Measurements from ENCODE around the gene STIM2. TPM values are rescaled to one million over a fixed set of nuclear protein-coding genes. Genes with fewer than 3 reads are reported as not detected.
A peak's percentile ranks its signal among the peaks of the same experiment; 100 is the strongest.

STIM2 gene
- total and polyA plus RNA-seq, 10 of the 15 experiments (the other 5 are each of a cell fraction or from before 2014, with no cell fraction given), result 4.7 to 41.5 (median 16.9) TPM

DNA sequence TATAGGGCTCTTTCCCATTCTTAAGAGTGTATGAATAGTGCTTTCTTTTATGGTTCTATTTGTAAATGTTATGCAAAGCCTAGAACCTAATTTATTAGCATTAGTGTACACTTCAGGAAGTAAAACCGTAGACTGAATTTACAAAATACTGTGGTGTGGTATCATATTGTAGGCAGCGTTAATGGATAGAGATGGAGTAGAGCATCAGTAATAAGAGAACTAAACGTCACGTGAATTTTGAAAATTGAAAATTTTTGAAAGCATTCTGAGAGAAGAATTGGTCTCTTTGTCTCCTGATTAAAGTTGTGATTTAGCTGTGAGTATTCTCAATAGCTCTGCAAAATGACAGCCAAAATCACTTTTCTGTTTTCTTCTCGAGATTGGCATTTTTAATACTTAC, 2.9 kb downstream of the STIM2 start:
- peak overlapping the region; percentile 81 for H3K4me2 ChIP-seq (ENCODE audit: control insufficient read depth, insufficient read depth)
- H3K9ac ChIP-seq (ENCODE audit: control insufficient read depth, insufficient read depth, low read length), result no peak overlapping the region
- no peaks in the 10 kb centered on the region; the same call in 1 of the 2 replicates for H4K20me1 ChIP-seq (ENCODE audit: control insufficient read depth, insufficient read depth)
- FAIRE-seq (no peak), DNase-seq (ENCODE audit: low read depth, low spot score) (no peak), ATAC-seq (no peak)
- ChIA-PET SMC1A (ENCODE audit: uncharacterized antibody, unreplicated experiment) (interaction anchor here (0.7 to 6.9 kb wide), 12 partner anchors 9 to 538 kb away, joined by 3 to 116 read pairs (median 4); no protein-coding TSS in a partner anchor), RAD21 (ENCODE audit: unreplicated experiment) (interaction anchor here (0.7 to 6.7 kb wide), 5 partner anchors 16 to 142 kb away, joined by 3 to 81 read pairs (median 3); no protein-coding TSS in a partner anchor), CTCF (interaction anchor here (0.8 to 1.9 kb wide), 3 partner anchors 22 to 147 kb away, joined by 3 to 5 read pairs (median 3); no protein-coding TSS in a partner anchor), POLR2A (interaction anchor here (1.0 to 1.2 kb wide), 3 partner anchors 19 to 31 kb away, joined by 3 read pairs; no protein-coding TSS in a partner anchor)
- intact Hi-C loops (cut with micrococcal nuclease; ENCODE audit: unreplicated experiment) (loop anchor here (5.0 kb wide), 1 partner anchor 406 kb away; no protein-coding TSS in a partner anchor), in situ Hi-C loops (cut with MboI) (no loop called here)
- H3K27me3 ChIP-seq (replicated peaks in 1 of 2; ENCODE audit: control insufficient read depth in 2 of 2, insufficient read depth in 2 of 2, low read length in 1 of 2), result no peaks in the 10 kb centered on the region
- 97% methylated on average over 5 of the region's 5 CpGs for WGBS (ENCODE audit: insufficient coverage, insufficient replicate concordance, low lambda C conversion rate, missing lambda C conversion rate)
- TF ChIP-seq BHLHE40 (IDR thresholded peaks at IDR 0.05; ENCODE audit: borderline replicate concordance in 1 of 2, low read depth in 2 of 2, low read length in 1 of 2) (peak; percentile 21 to 69; a peak in 2 of 4 replicates), MYB (IDR thresholded peaks at IDR 0.05; ENCODE audit: borderline replicate concordance, low read depth, low read length) (no peak), ZBTB33 (IDR thresholded peaks at IDR 0.05) (no peak), SIN3A (IDR thresholded peaks at IDR 0.05; ENCODE audit: low read depth, low read length) (no peak), EGR1 (IDR thresholded peaks at IDR 0.05; ENCODE audit: borderline replicate concordance in 1 of 2, low read depth in 2 of 2, low read length in 2 of 2) (no peak), MLLT1 (IDR thresholded peaks at IDR 0.05) (peak; percentile 96), NR2C2 (IDR thresholded peaks at IDR 0.05; ENCODE audit: borderline replicate concordance, control insufficient read depth, insufficient read length, low read depth) (no peak), RAD51 (IDR thresholded peaks at IDR 0.05) (peak; percentile 43; the same call in 1 of the 2 replicates)
- H3K9me3 ChIP-seq (replicated peaks; ENCODE audit: control insufficient read depth, insufficient read depth, low read length), result no peaks in the 10 kb centered on the region
- H3K36me3 ChIP-seq (ENCODE audit: control insufficient read depth in 2 of 2, insufficient read depth in 2 of 2, low read length in 1 of 2), result no peaks in the 10 kb centered on the region
- H2AFZ ChIP-seq (ENCODE audit: control insufficient read depth, low read depth, low read length), result no peak overlapping the region
- H3K4me3 ChIP-seq, result peak overlapping the region; percentile 55; the same call in 1 of the 2 replicates
- no TSS peak for BruUV-seq (replicated peaks)
- peaks cover 25% of the 10 kb centered on the region for H3K4me1 ChIP-seq (ENCODE audit: control insufficient read depth, insufficient read depth, low read length)
- peaks cover 67% of the 10 kb centered on the region for H3K79me2 ChIP-seq (ENCODE audit: control insufficient read depth, insufficient read depth, low read length)
- no peak overlapping the region for H3K27ac ChIP-seq (ENCODE audit: control insufficient read depth, insufficient read depth)

Measured in GM12878 (cell line).